HUDEP-2 (cell line): ENCODE data around the gene LIG3.
A peak's percentile ranks its signal among the peaks of the same experiment; 100 is the strongest.
"Not testable (repeated sequence)": the region's sequence is repeated elsewhere in the genome, so short reads cannot be mapped to it uniquely, and the experiment has no call there.

Experiments
- DNase-seq, 76 experiments: peaks; one replicate each; lab custom pipeline; 2025; ENCODE audit not compliant: unreplicated experiment in 76 of 76; lab: John Stamatoyannopoulos, UW

Gene LIG3

GRCh38 chr17:34998205-34998604 is 17.9 kb downstream of the LIG3 start:
- DNase-seq = peak in 70 of 76 experiments; percentile 4 to 80 (median 53)

GRCh38 chr17:34999456-34999855 is 19.1 kb downstream of the LIG3 start:
- DNase-seq = no peak

- DNase-seq = not testable (repeated sequence)
Measured at GRCh38 chr17:35000965-35001364, 20.7 kb downstream of the LIG3 start.

GRCh38 chr17:35001549-35001948 is 21.2 kb downstream of the LIG3 start:
- peak in 1 of 76 experiments; percentile 7 for DNase-seq

GRCh38 chr17:35002876-35003551 is 22.7 kb downstream of the LIG3 start:
- no peak for DNase-seq

- no peak for DNase-seq
Measured at GRCh38 chr17:35003778-35004177, 23.5 kb downstream of the LIG3 start.

- no peak for DNase-seq
Measured at GRCh38 chr17:35006345-35006744, 26.0 kb downstream of the LIG3 start.

GRCh38 chr17:35006961-35007360 is 26.6 kb downstream of the LIG3 start:
- no peak for DNase-seq

- no peak for DNase-seq
Measured at GRCh38 chr17:35010093-35010492, 29.8 kb downstream of the LIG3 start.

GRCh38 chr17:35011671-35012216 is 31.4 kb downstream of the LIG3 start:
- no peak for DNase-seq

GRCh38 chr17:35016369-35016768 is 36.1 kb downstream of the LIG3 start:
- no peak for DNase-seq

- DNase-seq = no peak
Measured at GRCh38 chr17:35017021-35017420, 36.7 kb downstream of the LIG3 start.

GRCh38 chr17:35018814-35019213 is 38.5 kb downstream of the LIG3 start:
- no peak for DNase-seq

GRCh38 chr17:35019386-35020179 is 39.3 kb downstream of the LIG3 start:
- DNase-seq = no peak

- no peak for DNase-seq
Measured at GRCh38 chr17:35021520-35022380, 41.4 kb downstream of the LIG3 start.

- no peak for DNase-seq
Measured at GRCh38 chr17:35022536-35023063, 42.3 kb downstream of the LIG3 start.

- no peak for DNase-seq
Measured at GRCh38 chr17:35023538-35023937, 43.2 kb downstream of the LIG3 start.

GRCh38 chr17:35025541-35025940 is 45.2 kb downstream of the LIG3 start:
- no peak for DNase-seq

- not testable (repeated sequence) for DNase-seq
Measured at GRCh38 chr17:35028097-35028496, 47.8 kb downstream of the LIG3 start.

GRCh38 chr17:35028531-35029262 is 48.4 kb downstream of the LIG3 start:
- DNase-seq = no peak
